GM23338 (cell line): Measurements from ENCODE around the gene SCG5. TPM values are rescaled to one million over a fixed set of nuclear protein-coding genes. Genes with fewer than 3 reads are reported as not detected.

Source experiments
- ATAC-seq: fragments of 200-7000 bp; cut with Tn5 transposase; 3 replicates; pipeline ENCODE4 v1.9.1; 2020
- DNase-seq: peaks from one replicate; pipeline ENCODE4 v3.0.0-alpha.2; 2015; ENCODE audit warnings: low spot score
- H2AFZ ChIP-seq: fragments of 200-600 bp; sonication (generic); 2 replicates; pipeline ENCODE4 v1.8.0; 2016; ENCODE audit warnings: antibody characterized with exemption, mild to moderate bottlenecking, moderate library complexity
- H3F3A ChIP-seq: fragments of 200-600 bp; sonication (generic); replicated peaks from 2 replicates; pipeline ENCODE4 v1.8.0; 2017; ENCODE audit warnings: antibody characterized with exemption, mixed run types, low read depth
- H3K27ac ChIP-seq: fragments of 200-600 bp; sonication (generic); 2 replicates; pipeline ENCODE4 v1.6.1; 2016; ENCODE audit warnings: low read depth
- H3K27me3 ChIP-seq: fragments of 200-600 bp; sonication (generic); 2 replicates; pipeline ENCODE4 v1.8.0; 2016; ENCODE audit warnings: mild to moderate bottlenecking, mixed run types, moderate library complexity; ENCODE audit not compliant: insufficient read depth
- H3K36me3 ChIP-seq: fragments of 200-600 bp; sonication (generic); 2 replicates; pipeline ENCODE4 v1.8.0; 2016; ENCODE audit warnings: mild to moderate bottlenecking; ENCODE audit not compliant: insufficient read depth
- H3K4me1 ChIP-seq: fragments of 200-600 bp; sonication (generic); 2 replicates; pipeline ENCODE4 v1.8.0; 2016; ENCODE audit warnings: mild to moderate bottlenecking, moderate library complexity; ENCODE audit not compliant: insufficient read depth
- H3K4me2 ChIP-seq: fragments of 200-600 bp; sonication (generic); 2 replicates; pipeline ENCODE4 v1.7.1; 2017; ENCODE audit warnings: mixed run types
- H3K4me3 ChIP-seq: fragments of 200-600 bp; sonication (generic); 2 replicates; pipeline ENCODE4 v1.6.1; 2016; ENCODE audit warnings: mixed run types
- H3K79me2 ChIP-seq: fragments of 200-600 bp; sonication (generic); replicated peaks from 2 replicates; pipeline ENCODE4 v1.8.0; 2017; ENCODE audit warnings: mild to moderate bottlenecking; ENCODE audit not compliant: insufficient read depth
- H3K9me2 ChIP-seq: fragments of 200-600 bp; sonication (generic); 2 replicates; pipeline ENCODE4 v1.8.0; 2017; ENCODE audit not compliant: insufficient read depth
- H4K20me1 ChIP-seq: fragments of 200-600 bp; sonication (generic); replicated peaks from 2 replicates; pipeline ENCODE4 v1.8.0; 2017; ENCODE audit warnings: mild to moderate bottlenecking; ENCODE audit not compliant: insufficient read depth
- H3K27ac Mint-ChIP-seq: 2 replicates; pipeline ENCODE4 v1.8.0; 2020; ENCODE audit warnings: inconsistent platforms, mild to moderate bottlenecking, moderate library complexity, mixed read lengths
- H3K27me3 Mint-ChIP-seq: 3 replicates; pipeline ENCODE4 v1.8.0; 2022; ENCODE audit warnings: low read depth, mild to moderate bottlenecking, moderate library complexity, mixed read lengths, inconsistent platforms; ENCODE audit not compliant: insufficient read depth, poor library complexity
- H3K36me3 Mint-ChIP-seq: 3 replicates; pipeline ENCODE4 v1.8.0; 2021; ENCODE audit warnings: low read depth, mild to moderate bottlenecking, inconsistent platforms, moderate library complexity, mixed read lengths
- H3K4me1 Mint-ChIP-seq: 3 replicates; pipeline ENCODE4 v1.8.0; 2020; ENCODE audit warnings: mild to moderate bottlenecking, inconsistent platforms, mixed read lengths
- H3K4me3 Mint-ChIP-seq: 3 replicates; pipeline ENCODE4 v1.8.0; 2021; ENCODE audit warnings: moderate library complexity, mild to moderate bottlenecking, inconsistent platforms, mixed read lengths
- H3K9me3 Mint-ChIP-seq: 3 replicates; pipeline ENCODE4 v1.8.0; 2020; ENCODE audit warnings: moderate library complexity, mild to moderate bottlenecking, inconsistent platforms, mixed read lengths
- CREB1 ChIP-seq: fragments of 250-450 bp; sonication (Bioruptor Pico); IDR thresholded peaks from 2 replicates; pipeline ENCODE4 v1.5.0; 2020; ENCODE audit warnings: low read depth, mild to moderate bottlenecking, moderate library complexity
- ETS1 ChIP-seq: IDR thresholded peaks from 2 replicates; pipeline ENCODE4 v1.6.1; 2016; ENCODE audit warnings: antibody characterized with exemption
- EZH2 ChIP-seq: fragments of 200-600 bp; sonication (generic); IDR thresholded peaks from one replicate; pipeline ENCODE4 v1.8.0; 2017; ENCODE audit warnings: antibody characterized with exemption, mild to moderate bottlenecking, low read depth; ENCODE audit not compliant: unreplicated experiment
- EZH2phosphoT487 ChIP-seq: fragments of 200-600 bp; sonication (generic); IDR thresholded peaks from one replicate; pipeline ENCODE4 v1.8.1; 2018; ENCODE audit warnings: antibody characterized with exemption; ENCODE audit not compliant: unreplicated experiment
- JUNB ChIP-seq: IDR thresholded peaks from one replicate; pipeline ENCODE4 v1.6.1; 2016; ENCODE audit warnings: antibody characterized with exemption; ENCODE audit not compliant: unreplicated experiment
- NANOG ChIP-seq: IDR thresholded peaks from 2 replicates; pipeline ENCODE4 v1.6.1; 2016; ENCODE audit warnings: antibody characterized with exemption, borderline replicate concordance
- POLR2AphosphoS5 ChIP-seq: IDR thresholded peaks from 2 replicates; pipeline ENCODE4 v1.6.1; 2016; ENCODE audit warnings: antibody characterized with exemption, low read depth
- STAT1 ChIP-seq: IDR thresholded peaks from one replicate; pipeline ENCODE4 v1.6.1; 2016; ENCODE audit warnings: antibody characterized with exemption; ENCODE audit not compliant: unreplicated experiment
- ZNF114 ChIP-seq: fragments of 250-450 bp; sonication (Bioruptor Pico); IDR thresholded peaks from 2 replicates; pipeline ENCODE4 v1.5.0; 2020; ENCODE audit warnings: mild to moderate bottlenecking, moderate library complexity
- ZNF331 ChIP-seq: fragments of 250-450 bp; sonication (Bioruptor Pico); IDR thresholded peaks from 2 replicates; pipeline ENCODE4 v1.5.0; 2020; ENCODE audit warnings: low read depth, mild to moderate bottlenecking, moderate library complexity
- polyA plus RNA-seq: library from polyadenylated mRNA; unstranded; fragments of >200 nt; fragmentation: Nextera tagmentation; extraction: Ambion mirVana; gene quantifications from 2 replicates; pipeline ENCODE4 v1.2.1, GENCODE V29; 2016
- total RNA-seq: library from RNA; depleted of rRNA; stranded (reverse); fragments of >200 nt; shearing (Covaris generic); gene quantifications from 2 replicates; pipeline ENCODE4 v1.2.3, GENCODE V29; 2014
- TF ChIP-seq, protein P1 (sequence below): IDR thresholded peaks from one replicate; pipeline ENCODE4 v1.6.1; 2018; ENCODE audit warnings: antibody characterized with exemption; ENCODE audit not compliant: unreplicated experiment
- TF ChIP-seq, protein P2 (sequence below): fragments of 250-450 bp; sonication (Bioruptor Pico); IDR thresholded peaks from 2 replicates; pipeline ENCODE4 v1.5.0; 2020; ENCODE audit warnings: mild to moderate bottlenecking, moderate library complexity
- TF ChIP-seq, protein P3 (sequence below), 2 experiments: fragments of 200-600 bp in 1 of 2; sonication (generic) in 1 of 2; conservative IDR thresholded peaks; 2 replicates each; pipeline versions ENCODE4 v1.5.1 to v1.6.1; 2016 to 2017; ENCODE audit warnings: antibody characterized with exemption in 2 of 2, low read depth in 2 of 2, mild to moderate bottlenecking in 2 of 2, moderate library complexity in 1 of 2

SCG5 gene
- total and polyA plus RNA-seq, 2 experiments from 2014 or later: 48.1 to 73.3 TPM

DNA sequence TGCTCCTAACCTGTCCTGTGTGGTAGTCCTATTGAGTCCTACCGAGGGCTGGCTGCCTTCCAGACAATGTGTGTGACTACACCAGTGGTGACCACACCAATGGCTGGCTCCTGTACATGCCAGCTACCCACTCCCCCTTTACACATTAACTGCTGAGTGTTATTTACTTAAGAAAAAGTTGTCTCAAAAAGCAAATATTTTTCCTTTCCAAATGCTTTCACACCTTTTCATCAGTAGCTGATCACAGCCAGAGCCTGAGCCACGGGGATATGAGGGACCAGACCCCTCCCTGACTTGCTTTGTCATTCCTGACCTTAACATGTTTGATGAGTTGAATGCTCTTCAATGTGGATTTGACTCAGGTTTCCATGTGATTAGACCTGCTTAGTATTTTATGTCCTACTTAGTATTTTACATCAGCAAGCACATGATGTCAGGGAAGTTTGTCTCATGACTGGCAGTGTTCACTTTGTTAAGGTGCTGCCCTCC lies 46.7 kb downstream of the SCG5 start:
- Histone ChIP-seq H3K4me2 (no peak overlapping the region), H3K4me1 (peaks cover 13% of the 10 kb centered on the region), H3K27me3 (no peaks in the 10 kb centered on the region), H3K79me2 (no peaks in the 10 kb centered on the region), H3F3A (no peaks in the 10 kb centered on the region), H3K4me3 (no peak overlapping the region), H2AFZ (no peak overlapping the region), H3K27ac (no peak overlapping the region), H4K20me1 (no peaks in the 10 kb centered on the region; the same call in 1 of the 2 replicates), H3K9me2 (peaks cover 4% of the 10 kb centered on the region; the same call in 1 of the 2 replicates), H3K36me3 (peaks cover 7% of the 10 kb centered on the region)
- Mint-ChIP-seq H3K27ac (no peak overlapping the region), H3K9me3 (no peaks in the 10 kb centered on the region), H3K4me3 (no peak overlapping the region), H3K27me3 (no peaks in the 10 kb centered on the region), H3K4me1 (peaks cover 16% of the 10 kb centered on the region), H3K36me3 (peaks cover 13% of the 10 kb centered on the region)
- DNase-seq (no peak), ATAC-seq (no peak)
- TF ChIP-seq ZNF114 (CRISPR knock-in tag) (no peak), JUNB (no peak), ETS1 (no peak), EZH2 (no peak), CREB1 (no peak), NANOG (no peak), ZNF331 (CRISPR knock-in tag) (no peak), EZH2phosphoT487 (no peak), STAT1 (no peak), POLR2AphosphoS5 (no peak)
- TF ChIP-seq, protein P1, sequence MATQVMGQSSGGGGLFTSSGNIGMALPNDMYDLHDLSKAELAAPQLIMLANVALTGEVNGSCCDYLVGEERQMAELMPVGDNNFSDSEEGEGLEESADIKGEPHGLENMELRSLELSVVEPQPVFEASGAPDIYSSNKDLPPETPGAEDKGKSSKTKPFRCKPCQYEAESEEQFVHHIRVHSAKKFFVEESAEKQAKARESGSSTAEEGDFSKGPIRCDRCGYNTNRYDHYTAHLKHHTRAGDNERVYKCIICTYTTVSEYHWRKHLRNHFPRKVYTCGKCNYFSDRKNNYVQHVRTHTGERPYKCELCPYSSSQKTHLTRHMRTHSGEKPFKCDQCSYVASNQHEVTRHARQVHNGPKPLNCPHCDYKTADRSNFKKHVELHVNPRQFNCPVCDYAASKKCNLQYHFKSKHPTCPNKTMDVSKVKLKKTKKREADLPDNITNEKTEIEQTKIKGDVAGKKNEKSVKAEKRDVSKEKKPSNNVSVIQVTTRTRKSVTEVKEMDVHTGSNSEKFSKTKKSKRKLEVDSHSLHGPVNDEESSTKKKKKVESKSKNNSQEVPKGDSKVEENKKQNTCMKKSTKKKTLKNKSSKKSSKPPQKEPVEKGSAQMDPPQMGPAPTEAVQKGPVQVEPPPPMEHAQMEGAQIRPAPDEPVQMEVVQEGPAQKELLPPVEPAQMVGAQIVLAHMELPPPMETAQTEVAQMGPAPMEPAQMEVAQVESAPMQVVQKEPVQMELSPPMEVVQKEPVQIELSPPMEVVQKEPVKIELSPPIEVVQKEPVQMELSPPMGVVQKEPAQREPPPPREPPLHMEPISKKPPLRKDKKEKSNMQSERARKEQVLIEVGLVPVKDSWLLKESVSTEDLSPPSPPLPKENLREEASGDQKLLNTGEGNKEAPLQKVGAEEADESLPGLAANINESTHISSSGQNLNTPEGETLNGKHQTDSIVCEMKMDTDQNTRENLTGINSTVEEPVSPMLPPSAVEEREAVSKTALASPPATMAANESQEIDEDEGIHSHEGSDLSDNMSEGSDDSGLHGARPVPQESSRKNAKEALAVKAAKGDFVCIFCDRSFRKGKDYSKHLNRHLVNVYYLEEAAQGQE: no peak
- TF ChIP-seq, protein P2, sequence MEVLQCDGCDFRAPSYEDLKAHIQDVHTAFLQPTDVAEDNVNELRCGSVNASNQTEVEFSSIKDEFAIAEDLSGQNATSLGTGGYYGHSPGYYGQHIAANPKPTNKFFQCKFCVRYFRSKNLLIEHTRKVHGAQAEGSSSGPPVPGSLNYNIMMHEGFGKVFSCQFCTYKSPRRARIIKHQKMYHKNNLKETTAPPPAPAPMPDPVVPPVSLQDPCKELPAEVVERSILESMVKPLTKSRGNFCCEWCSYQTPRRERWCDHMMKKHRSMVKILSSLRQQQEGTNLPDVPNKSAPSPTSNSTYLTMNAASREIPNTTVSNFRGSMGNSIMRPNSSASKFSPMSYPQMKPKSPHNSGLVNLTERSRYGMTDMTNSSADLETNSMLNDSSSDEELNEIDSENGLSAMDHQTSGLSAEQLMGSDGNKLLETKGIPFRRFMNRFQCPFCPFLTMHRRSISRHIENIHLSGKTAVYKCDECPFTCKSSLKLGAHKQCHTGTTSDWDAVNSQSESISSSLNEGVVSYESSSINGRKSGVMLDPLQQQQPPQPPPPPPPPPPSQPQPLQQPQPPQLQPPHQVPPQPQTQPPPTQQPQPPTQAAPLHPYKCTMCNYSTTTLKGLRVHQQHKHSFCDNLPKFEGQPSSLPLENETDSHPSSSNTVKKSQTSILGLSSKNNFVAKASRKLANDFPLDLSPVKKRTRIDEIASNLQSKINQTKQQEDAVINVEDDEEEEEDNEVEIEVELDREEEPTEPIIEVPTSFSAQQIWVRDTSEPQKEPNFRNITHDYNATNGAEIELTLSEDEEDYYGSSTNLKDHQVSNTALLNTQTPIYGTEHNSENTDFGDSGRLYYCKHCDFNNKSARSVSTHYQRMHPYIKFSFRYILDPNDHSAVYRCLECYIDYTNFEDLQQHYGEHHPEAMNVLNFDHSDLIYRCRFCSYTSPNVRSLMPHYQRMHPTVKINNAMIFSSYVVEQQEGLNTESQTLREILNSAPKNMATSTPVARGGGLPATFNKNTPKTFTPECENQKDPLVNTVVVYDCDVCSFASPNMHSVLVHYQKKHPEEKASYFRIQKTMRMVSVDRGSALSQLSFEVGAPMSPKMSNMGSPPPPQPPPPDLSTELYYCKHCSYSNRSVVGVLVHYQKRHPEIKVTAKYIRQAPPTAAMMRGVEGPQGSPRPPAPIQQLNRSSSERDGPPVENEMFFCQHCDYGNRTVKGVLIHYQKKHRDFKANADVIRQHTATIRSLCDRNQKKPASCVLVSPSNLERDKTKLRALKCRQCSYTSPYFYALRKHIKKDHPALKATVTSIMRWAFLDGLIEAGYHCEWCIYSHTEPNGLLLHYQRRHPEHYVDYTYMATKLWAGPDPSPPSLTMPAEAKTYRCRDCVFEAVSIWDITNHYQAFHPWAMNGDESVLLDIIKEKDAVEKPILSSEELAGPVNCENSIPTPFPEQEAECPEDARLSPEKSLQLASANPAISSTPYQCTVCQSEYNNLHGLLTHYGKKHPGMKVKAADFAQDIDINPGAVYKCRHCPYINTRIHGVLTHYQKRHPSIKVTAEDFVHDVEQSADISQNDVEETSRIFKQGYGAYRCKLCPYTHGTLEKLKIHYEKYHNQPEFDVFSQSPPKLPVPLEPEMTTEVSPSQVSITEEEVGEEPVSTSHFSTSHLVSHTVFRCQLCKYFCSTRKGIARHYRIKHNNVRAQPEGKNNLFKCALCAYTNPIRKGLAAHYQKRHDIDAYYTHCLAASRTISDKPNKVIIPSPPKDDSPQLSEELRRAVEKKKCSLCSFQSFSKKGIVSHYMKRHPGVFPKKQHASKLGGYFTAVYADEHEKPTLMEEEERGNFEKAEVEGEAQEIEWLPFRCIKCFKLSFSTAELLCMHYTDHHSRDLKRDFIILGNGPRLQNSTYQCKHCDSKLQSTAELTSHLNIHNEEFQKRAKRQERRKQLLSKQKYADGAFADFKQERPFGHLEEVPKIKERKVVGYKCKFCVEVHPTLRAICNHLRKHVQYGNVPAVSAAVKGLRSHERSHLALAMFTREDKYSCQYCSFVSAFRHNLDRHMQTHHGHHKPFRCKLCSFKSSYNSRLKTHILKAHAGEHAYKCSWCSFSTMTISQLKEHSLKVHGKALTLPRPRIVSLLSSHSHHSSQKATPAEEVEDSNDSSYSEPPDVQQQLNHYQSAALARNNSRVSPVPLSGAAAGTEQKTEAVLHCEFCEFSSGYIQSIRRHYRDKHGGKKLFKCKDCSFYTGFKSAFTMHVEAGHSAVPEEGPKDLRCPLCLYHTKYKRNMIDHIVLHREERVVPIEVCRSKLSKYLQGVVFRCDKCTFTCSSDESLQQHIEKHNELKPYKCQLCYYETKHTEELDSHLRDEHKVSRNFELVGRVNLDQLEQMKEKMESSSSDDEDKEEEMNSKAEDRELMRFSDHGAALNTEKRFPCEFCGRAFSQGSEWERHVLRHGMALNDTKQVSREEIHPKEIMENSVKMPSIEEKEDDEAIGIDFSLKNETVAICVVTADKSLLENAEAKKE (CRISPR knock-in tag): no peak
- TF ChIP-seq, protein P3, sequence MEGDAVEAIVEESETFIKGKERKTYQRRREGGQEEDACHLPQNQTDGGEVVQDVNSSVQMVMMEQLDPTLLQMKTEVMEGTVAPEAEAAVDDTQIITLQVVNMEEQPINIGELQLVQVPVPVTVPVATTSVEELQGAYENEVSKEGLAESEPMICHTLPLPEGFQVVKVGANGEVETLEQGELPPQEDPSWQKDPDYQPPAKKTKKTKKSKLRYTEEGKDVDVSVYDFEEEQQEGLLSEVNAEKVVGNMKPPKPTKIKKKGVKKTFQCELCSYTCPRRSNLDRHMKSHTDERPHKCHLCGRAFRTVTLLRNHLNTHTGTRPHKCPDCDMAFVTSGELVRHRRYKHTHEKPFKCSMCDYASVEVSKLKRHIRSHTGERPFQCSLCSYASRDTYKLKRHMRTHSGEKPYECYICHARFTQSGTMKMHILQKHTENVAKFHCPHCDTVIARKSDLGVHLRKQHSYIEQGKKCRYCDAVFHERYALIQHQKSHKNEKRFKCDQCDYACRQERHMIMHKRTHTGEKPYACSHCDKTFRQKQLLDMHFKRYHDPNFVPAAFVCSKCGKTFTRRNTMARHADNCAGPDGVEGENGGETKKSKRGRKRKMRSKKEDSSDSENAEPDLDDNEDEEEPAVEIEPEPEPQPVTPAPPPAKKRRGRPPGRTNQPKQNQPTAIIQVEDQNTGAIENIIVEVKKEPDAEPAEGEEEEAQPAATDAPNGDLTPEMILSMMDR (conservative IDR thresholded peaks at IDR 0.05; ENCODE audit: low read depth in 2 of 2): no peak
